Skin of body (tissue), 2 donors: ENCODE data around the gene ANKRD10. TPM values are rescaled to one million over a fixed set of nuclear protein-coding genes. Genes with fewer than 3 reads are reported as not detected.

Experiments used
- DNase-seq: peaks from one replicate; lab custom pipeline; 2025; lab: John Stamatoyannopoulos, UW
- total RNA-seq: library from RNA; depleted of rRNA; stranded (reverse); fragments of >200 nt; gene quantifications from one replicate; pipeline ENCODE4 v1.2.3, GENCODE V29; 2014

ANKRD10 gene
- total RNA-seq, 1 donor from 2014 or later: 110 TPM

- no peak for DNase-seq
These were observed 28.7 kb downstream of the ANKRD10 start for GRCh38 chr13:110885966-110886869.

- no peak for DNase-seq
These were observed 29.4 kb downstream of the ANKRD10 start for GRCh38 chr13:110885516-110885915.

- no peak for DNase-seq
These were observed 30.4 kb downstream of the ANKRD10 start for GRCh38 chr13:110884517-110884916.

GRCh38 chr13:110883542-110883941, 31.3 kb downstream of the ANKRD10 start:
- no peak for DNase-seq

- DNase-seq: no peak
These were observed 31.9 kb downstream of the ANKRD10 start for GRCh38 chr13:110882972-110883371.

GRCh38 chr13:110881839-110882627, 32.8 kb downstream of the ANKRD10 start:
- no peak for DNase-seq

GRCh38 chr13:110880627-110881026, 34.2 kb downstream of the ANKRD10 start:
- DNase-seq: no peak

GRCh38 chr13:110879482-110879881, 35.4 kb downstream of the ANKRD10 start:
- no peak for DNase-seq

- DNase-seq: peak; percentile 12
These were observed 37.1 kb downstream of the ANKRD10 start for GRCh38 chr13:110877737-110878258.

- DNase-seq: no peak
These were observed 38.3 kb downstream of the ANKRD10 start for GRCh38 chr13:110876609-110877008.

- DNase-seq: no peak
These were observed 39.6 kb downstream of the ANKRD10 start for GRCh38 chr13:110875241-110875640.

- DNase-seq: peak; percentile 52
These were observed 40.3 kb downstream of the ANKRD10 start for GRCh38 chr13:110874508-110874960.

- DNase-seq: peak; percentile 34
These were observed 41.0 kb downstream of the ANKRD10 start for GRCh38 chr13:110873639-110874507.

- no peak for DNase-seq
These were observed 41.9 kb downstream of the ANKRD10 start for GRCh38 chr13:110872768-110873638.

GRCh38 chr13:110872034-110872767, 42.7 kb downstream of the ANKRD10 start:
- DNase-seq: no peak

- DNase-seq: peak; percentile 52
These were observed 44.8 kb downstream of the ANKRD10 start for GRCh38 chr13:110869805-110870706.

- no peak for DNase-seq
These were observed 45.6 kb downstream of the ANKRD10 start for GRCh38 chr13:110869231-110869804.

GRCh38 chr13:110868720-110869119, 46.1 kb downstream of the ANKRD10 start:
- DNase-seq: no peak
